H1 (cell line): ENCODE measurements around the gene FBXO2. TPM values are rescaled to one million over a fixed set of nuclear protein-coding genes. Genes with fewer than 3 reads are reported as not detected.

Source experiments
- CTCF ChIA-PET: fragments of 300-600 bp; sonication (Branson Sonifier 250); formaldehyde crosslinking; loops from one replicate; lab custom pipeline; 2021; ENCODE audit not compliant: partially characterized antibody; lab: Charles Lee
- POLR2A ChIA-PET: fragments of 300-600 bp; sonication (Branson Sonifier 250); formaldehyde crosslinking; loops from one replicate; lab custom pipeline; 2021; ENCODE audit warnings: inconsistent platforms; ENCODE audit not compliant: partially characterized antibody; lab: Charles Lee
- DNase-seq, 2 experiments: peaks; one replicate each; pipeline versions ENCODE4 v3.0.0 to v3.0.0-alpha.2; 2010 to 2022; ENCODE audit warnings: low spot score in 2 of 2, low read depth in 1 of 2, mixed read lengths in 1 of 2
- FAIRE-seq: peaks from 2 replicates; lab custom pipeline; 2011; peaks lifted over from hg19 to GRCh38; lab: Jason Lieb, UNC
- H2AFZ ChIP-seq: 2 replicates; pipeline ENCODE4 v1.8.1; 2012; ENCODE audit warnings: low read length, inconsistent platforms
- H2AK5ac ChIP-seq: 2 replicates; pipeline ENCODE4 v1.6.1; 2013; ENCODE audit warnings: low read depth, low read length
- H2BK120ac ChIP-seq: replicated peaks from 2 replicates; pipeline ENCODE3; 2013; ENCODE audit warnings: low read depth, low read length, inconsistent platforms
- H2BK12ac ChIP-seq: 2 replicates; pipeline ENCODE4 v1.6.1; 2013; ENCODE audit warnings: low read depth, low read length
- H2BK15ac ChIP-seq: 2 replicates; pipeline ENCODE4 v1.6.1; 2013; ENCODE audit warnings: low read length
- H2BK20ac ChIP-seq: 2 replicates; pipeline ENCODE4 v1.6.1; 2013; ENCODE audit warnings: low read length
- H2BK5ac ChIP-seq: 2 replicates; pipeline ENCODE4 v1.6.1; 2013; ENCODE audit warnings: low read depth, low read length
- H3K14ac ChIP-seq: 2 replicates; pipeline ENCODE4 v1.6.1; 2013; ENCODE audit warnings: inconsistent platforms; ENCODE audit not compliant: insufficient read length
- H3K18ac ChIP-seq: 2 replicates; pipeline ENCODE4 v1.6.1; 2013; ENCODE audit warnings: low read length; ENCODE audit errors: extremely low read depth
- H3K23ac ChIP-seq: 2 replicates; pipeline ENCODE4 v1.6.1; 2013; ENCODE audit warnings: inconsistent platforms; ENCODE audit not compliant: insufficient read length
- H3K23me2 ChIP-seq: 2 replicates; pipeline ENCODE4 v1.6.1; 2013; ENCODE audit warnings: low read depth, low read length
- H3K27ac ChIP-seq: 2 replicates; pipeline ENCODE4 v1.6.1; 2011; ENCODE audit warnings: low read depth, low read length, inconsistent platforms
- H3K27me3 ChIP-seq, 4 experiments: replicated peaks in 1 of 4; 1 replicate in 1 of 4; 2 replicates in 3 of 4; pipeline versions ENCODE4 v1.6.1 to v1.8.1; 2011 to 2013; ENCODE audit warnings: low read length in 3 of 4, mild to moderate bottlenecking in 3 of 4, inconsistent platforms in 2 of 4, mixed read lengths in 2 of 4, moderate library complexity in 1 of 4; ENCODE audit not compliant: control insufficient read depth in 3 of 4, insufficient read depth in 3 of 4; ENCODE audit errors: extremely low read depth in 1 of 4
- H3K36me3 ChIP-seq, 4 experiments: 2 replicates each; pipeline versions ENCODE4 v1.6.1 to v1.8.1; 2011 to 2013; ENCODE audit warnings: mild to moderate bottlenecking in 4 of 4, low read length in 3 of 4, moderate library complexity in 2 of 4, control low read depth in 1 of 4, inconsistent platforms in 1 of 4; ENCODE audit not compliant: insufficient read depth in 4 of 4, control insufficient read depth in 2 of 4
- H3K4ac ChIP-seq: replicated peaks from 2 replicates; pipeline ENCODE3; 2013; ENCODE audit warnings: low read length, low read depth, mixed read lengths, inconsistent platforms; ENCODE audit not compliant: insufficient read length
- H3K4me1 ChIP-seq, 4 experiments: replicated peaks in 1 of 4; 1 replicate in 1 of 4; 2 replicates in 3 of 4; pipeline versions ENCODE4 v1.6.1 to v1.8.1; 2011 to 2013; ENCODE audit warnings: low read length in 3 of 4, inconsistent platforms in 2 of 4, mixed read lengths in 1 of 4; ENCODE audit not compliant: insufficient read depth in 4 of 4, control insufficient read depth in 3 of 4
- H3K4me2 ChIP-seq, 2 experiments: 2 replicates each; pipeline versions ENCODE4 v1.6.1 to v1.8.1; 2011 to 2013; ENCODE audit warnings: low read depth in 2 of 2, low read length in 2 of 2, control low read depth in 1 of 2, inconsistent platforms in 1 of 2, mild to moderate bottlenecking in 1 of 2; ENCODE audit not compliant: insufficient read depth in 1 of 2
- H3K4me3 ChIP-seq, 4 experiments: fragments of 200-600, 300-600 bp in 1 of 4; sonication (generic), shearing (Covaris generic), sonication (Bioruptor Twin) in 1 of 4; 2 replicates each; pipeline versions ENCODE4 v1.5.1 to v1.8.1; 2011 to 2016; ENCODE audit warnings: low read length in 4 of 4, low read depth in 3 of 4, control low read depth in 2 of 4, inconsistent platforms in 2 of 4, mild to moderate bottlenecking in 2 of 4, mixed read lengths in 1 of 4, moderate library complexity in 1 of 4; ENCODE audit not compliant: insufficient read depth in 2 of 4; ENCODE audit errors: extremely low read depth in 1 of 4
- H3K56ac ChIP-seq: replicated peaks from 2 replicates; pipeline ENCODE3; 2013; ENCODE audit warnings: low read depth, mild to moderate bottlenecking, mixed read lengths, low read length, inconsistent platforms; ENCODE audit not compliant: insufficient read length
- H3K79me1 ChIP-seq: 2 replicates; pipeline ENCODE4 v1.6.1; 2013; ENCODE audit warnings: low read depth, low read length, control low read depth
- H3K79me2 ChIP-seq, 2 experiments: 2 replicates each; pipeline versions ENCODE4 v1.6.1 to v1.8.1; 2012 to 2013; ENCODE audit warnings: low read length in 2 of 2, mild to moderate bottlenecking in 2 of 2, inconsistent platforms in 1 of 2; ENCODE audit not compliant: insufficient read depth in 2 of 2, control insufficient read depth in 1 of 2
- H3K9ac ChIP-seq, 4 experiments: replicated peaks in 1 of 4; 1 replicate in 1 of 4; 2 replicates in 3 of 4; pipeline versions ENCODE4 v1.6.1 to v1.8.1; 2011 to 2013; ENCODE audit warnings: low read depth in 3 of 4, low read length in 3 of 4, control low read depth in 2 of 4, mild to moderate bottlenecking in 2 of 4, moderate library complexity in 2 of 4, inconsistent platforms in 1 of 4; ENCODE audit errors: extremely low read depth in 1 of 4
- H3K9me3 ChIP-seq, 2 experiments: 2 replicates each; pipeline versions ENCODE4 v1.6.1 to v1.8.1; 2012 to 2013; ENCODE audit warnings: mild to moderate bottlenecking in 2 of 2, moderate library complexity in 2 of 2, control low read depth in 1 of 2, inconsistent platforms in 1 of 2, low read depth in 1 of 2, low read length in 1 of 2, mixed read lengths in 1 of 2; ENCODE audit not compliant: insufficient read depth in 2 of 2
- H4K20me1 ChIP-seq, 2 experiments: replicated peaks in 1 of 2; 2 replicates each; pipeline versions ENCODE3 to v1.8.1; 2011 to 2013; ENCODE audit warnings: inconsistent platforms in 2 of 2, low read length in 2 of 2, mild to moderate bottlenecking in 1 of 2; ENCODE audit not compliant: insufficient read depth in 2 of 2, control insufficient read depth in 1 of 2
- H4K5ac ChIP-seq: 2 replicates; pipeline ENCODE4 v1.6.1; 2013; ENCODE audit warnings: low read length, low read depth, mixed read lengths, inconsistent platforms; ENCODE audit not compliant: insufficient read length
- H4K8ac ChIP-seq: 2 replicates; pipeline ENCODE4 v1.8.0; 2013; ENCODE audit warnings: mild to moderate bottlenecking, moderate library complexity, low read length, inconsistent platforms; ENCODE audit not compliant: insufficient read depth; ENCODE audit errors: extremely low read depth
- H4K91ac ChIP-seq: replicated peaks from 2 replicates; pipeline ENCODE3; 2013; ENCODE audit warnings: low read length, mixed read lengths, inconsistent platforms; ENCODE audit not compliant: insufficient read length
- KDM1A ChIP-seq: fragments of 200-600, 300-600 bp; sonication (generic); IDR thresholded peaks from 2 replicates; pipeline ENCODE4 v1.7.1; 2016; ENCODE audit warnings: mild to moderate bottlenecking, low read length, borderline replicate concordance
- WGBS, 2 experiments: shearing (Covaris generic) in 1 of 2; methylation state at CpG; one replicate each; pipeline versions ENCODE4 v1.1.6 to v1.1.7; 2013 to 2015; ENCODE audit warnings: low lambda C conversion rate in 2 of 2, mixed read lengths in 2 of 2, inconsistent platforms in 1 of 2, low coverage in 1 of 2, missing lambda C conversion rate in 1 of 2; ENCODE audit not compliant: insufficient replicate concordance in 2 of 2, insufficient coverage in 1 of 2, insufficient read length in 1 of 2; ENCODE audit errors: extremely low coverage in 1 of 2, missing lambda C conversion rate in 1 of 2; 5-methylcytosine and 5-hydroxymethylcytosine counted together
- polyA plus RNA-seq, 7 experiments: library from polyadenylated mRNA; depleted of rRNA in 3 of 7; stranded (reverse) in 5 of 7; unstranded in 2 of 7; fragments of >200 nt in 5 of 7; fragments of 200-250 nt in 2 of 7; gene quantifications; 1 replicate in 5 of 7; 2 replicates in 1 of 7; 4 replicates in 1 of 7; pipeline versions ENCODE4 v1.2.1 to v1.2.3, GENCODE V29; 2011 to 2013; ENCODE audit warnings: missing spikeins in 2 of 7, mixed read lengths in 2 of 7
- total RNA-seq: library from RNA; stranded (reverse); fragmentation: NEBNext Ultra II Directional; extraction: Animal tissue kit (Norgen Biotek cat#: 25700); gene quantifications from 2 replicates; pipeline ENCODE4 v1.2.1, GENCODE V29; 2021
- TF ChIP-seq, protein P1 (sequence below): IDR thresholded peaks from 2 replicates; pipeline ENCODE4 v1.6.1; 2011; ENCODE audit warnings: low read length, improper control_type of control experiment

FBXO2 gene
- total and polyA plus RNA-seq, 2 of the 8 experiments (the other 6 are each of a cell fraction or from before 2014, with no cell fraction given): 51.3 to 57.9 TPM

DNA sequence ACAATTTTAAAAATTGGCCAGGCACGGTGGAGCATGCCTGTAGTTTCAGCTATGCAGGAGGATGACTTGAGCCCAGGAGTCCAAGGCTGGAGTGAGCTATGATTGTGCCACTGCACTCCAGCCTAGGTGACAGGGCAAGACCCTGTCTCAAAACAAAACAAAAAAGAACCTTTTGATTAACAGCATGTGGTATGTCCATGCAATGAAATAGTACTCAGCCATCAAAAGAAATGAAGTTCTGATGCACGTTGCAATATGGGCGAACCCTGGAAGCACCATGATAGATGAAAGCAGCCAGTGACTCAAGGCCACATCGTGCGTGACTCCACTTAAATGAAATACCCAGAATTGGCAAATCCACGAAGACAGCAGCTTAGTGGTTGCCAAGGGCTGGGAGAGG lies 47.5 kb downstream of the FBXO2 start:
- Histone ChIP-seq H2BK12ac (no peak overlapping the region), H3K4ac (no peak overlapping the region), H4K5ac (no peak overlapping the region), H4K8ac (no peak overlapping the region), H3K23me2 (no peaks in the 10 kb centered on the region), H3K4me2 (no peak overlapping the region), H2BK20ac (no peak overlapping the region), H2AK5ac (no peak overlapping the region), H3K9me3 (peaks cover 0 to 2% of the 10 kb centered on the region in 2 experiments; a peak in 1 of 4 replicates), H2BK5ac (no peak overlapping the region), H3K79me1 (no peaks in the 10 kb centered on the region), H3K27ac (no peak overlapping the region), H3K14ac (no peak overlapping the region), H2BK120ac (no peak overlapping the region), H2AFZ (no peak overlapping the region), H3K4me3 (no peak overlapping the region), H3K79me2 (no peaks in the 10 kb centered on the region), H3K36me3 (no peaks in the 10 kb centered on the region), H3K56ac (no peak overlapping the region), H3K23ac (no peak overlapping the region), H4K20me1 (no peaks in the 10 kb centered on the region), H3K9ac (no peak overlapping the region), H3K27me3 (no peaks in the 10 kb centered on the region), H3K4me1 (peaks cover 0 to 9% (median 4%) of the 10 kb centered on the region in 4 experiments; a peak in 6 of 7 replicates), H3K18ac (no peak overlapping the region), H4K91ac (no peak overlapping the region), H2BK15ac (no peak overlapping the region)
- DNase-seq (no peak), FAIRE-seq (no peak)
- 87% methylated on average over 6 of the region's 6 CpGs; no CpG with 5 or more reads in 1 of the 2 experiments for WGBS, 2 experiments
- ChIA-PET CTCF (interaction anchor here (0.8 to 1.8 kb wide), 4 partner anchors 13 to 173 kb away, joined by 3 to 6 read pairs (median 4); no protein-coding TSS in a partner anchor), POLR2A (no interaction called here)
- no peak for TF ChIP-seq KDM1A
- TF ChIP-seq, protein P1, sequence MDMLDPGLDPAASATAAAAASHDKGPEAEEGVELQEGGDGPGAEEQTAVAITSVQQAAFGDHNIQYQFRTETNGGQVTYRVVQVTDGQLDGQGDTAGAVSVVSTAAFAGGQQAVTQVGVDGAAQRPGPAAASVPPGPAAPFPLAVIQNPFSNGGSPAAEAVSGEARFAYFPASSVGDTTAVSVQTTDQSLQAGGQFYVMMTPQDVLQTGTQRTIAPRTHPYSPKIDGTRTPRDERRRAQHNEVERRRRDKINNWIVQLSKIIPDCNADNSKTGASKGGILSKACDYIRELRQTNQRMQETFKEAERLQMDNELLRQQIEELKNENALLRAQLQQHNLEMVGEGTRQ: no peak
